WTC11 (cell line): Measurements from ENCODE around the gene ZBTB12. TPM values are rescaled to one million over a fixed set of nuclear protein-coding genes. Genes with fewer than 3 reads are reported as not detected.

ENCODE experiments used
- ATAC-seq: fragments of 200-7000 bp; cut with Tn5 transposase; 2 replicates; pipeline ENCODE4 v1.10.0; 2021; ENCODE audit warnings: mild to moderate bottlenecking, moderate library complexity
- CTCF ChIA-PET: fragments of 300-600 bp; sonication (Branson Sonifier 250); formaldehyde crosslinking; loops from one replicate; lab custom pipeline; 2021; ENCODE audit warnings: antibody characterized with exemption; lab: Charles Lee
- POLR2A ChIA-PET: fragments of 350-600 bp; sonication (Branson Sonifier 250); formaldehyde crosslinking; loops from one replicate; lab custom pipeline; 2021; ENCODE audit warnings: antibody characterized with exemption; lab: Charles Lee
- DNase-seq: peaks from one replicate; pipeline ENCODE4 v3.0.0; 2021; ENCODE audit warnings: low spot score
- H3K27ac Mint-ChIP-seq: 2 replicates; pipeline ENCODE4 v1.8.0; 2021; ENCODE audit warnings: mixed read lengths
- H3K27me3 Mint-ChIP-seq: 2 replicates; pipeline ENCODE4 v1.8.0; 2021; ENCODE audit warnings: low read depth, mild to moderate bottlenecking, moderate library complexity, mixed read lengths
- H3K36me3 Mint-ChIP-seq: 2 replicates; pipeline ENCODE4 v1.8.0; 2021; ENCODE audit warnings: mixed read lengths
- H3K4me1 Mint-ChIP-seq: 2 replicates; pipeline ENCODE4 v1.8.0; 2022; ENCODE audit warnings: mixed read lengths
- H3K4me3 Mint-ChIP-seq: 2 replicates; pipeline ENCODE4 v1.8.0; 2021; ENCODE audit warnings: mild to moderate bottlenecking, moderate library complexity, mixed read lengths
- H3K9me3 Mint-ChIP-seq: 2 replicates; pipeline ENCODE4 v1.8.0; 2021; ENCODE audit warnings: mixed read lengths
- AR ChIP-seq: fragments of 250-450 bp; sonication (Bioruptor Pico); IDR thresholded peaks from 2 replicates; pipeline ENCODE4 v1.9.0; 2021; ENCODE audit warnings: mild to moderate bottlenecking
- ATF2 ChIP-seq: sonication (generic); formaldehyde crosslinking; IDR thresholded peaks from 2 replicates; pipeline ENCODE4 v1.8.1; 2022; ENCODE audit warnings: low read depth, missing genetic modification reagents, borderline replicate concordance
- CDX4 ChIP-seq: fragments of 250-450 bp; sonication (Bioruptor Pico); IDR thresholded peaks from 2 replicates; pipeline ENCODE4 v1.9.0; 2021; ENCODE audit warnings: moderate library complexity, mild to moderate bottlenecking, inconsistent platforms, borderline replicate concordance
- CREM ChIP-seq: sonication (generic); formaldehyde crosslinking; IDR thresholded peaks from 2 replicates; pipeline ENCODE4 v1.8.1; 2022; ENCODE audit warnings: mild to moderate bottlenecking, missing genetic modification reagents, moderate library complexity
- CTCF ChIP-seq: fragments of 200-600 bp; IDR thresholded peaks from 2 replicates; pipeline ENCODE4 v1.8.0; 2022; ENCODE audit warnings: antibody characterized with exemption
- E2F1 ChIP-seq: sonication (generic); formaldehyde crosslinking; IDR thresholded peaks from 2 replicates; pipeline ENCODE4 v1.8.0; 2022; ENCODE audit warnings: mild to moderate bottlenecking, missing genetic modification reagents
- GRHL2 ChIP-seq: fragments of 250-450 bp; sonication (Bioruptor Pico); IDR thresholded peaks from 2 replicates; pipeline ENCODE4 v1.8.0; 2022; ENCODE audit warnings: mild to moderate bottlenecking, moderate library complexity; ENCODE audit not compliant: insufficient replicate concordance, severe bottlenecking
- HMGA2 ChIP-seq: fragments of 250-450 bp; sonication (Bioruptor Pico); IDR thresholded peaks from 2 replicates; pipeline ENCODE4 v1.4.0; 2021; ENCODE audit warnings: mild to moderate bottlenecking, moderate library complexity
- MAX ChIP-seq: sonication (generic); formaldehyde crosslinking; IDR thresholded peaks from 2 replicates; pipeline ENCODE4 v1.8.0; 2022; ENCODE audit warnings: mild to moderate bottlenecking, missing genetic modification reagents
- NFE2L1 ChIP-seq: sonication (generic); formaldehyde crosslinking; IDR thresholded peaks from 2 replicates; pipeline ENCODE4 v1.8.1; 2023; ENCODE audit warnings: missing genetic modification reagents
- NFYB ChIP-seq: sonication (generic); formaldehyde crosslinking; conservative IDR thresholded peaks from 2 replicates; pipeline ENCODE4 v1.8.0; 2022; ENCODE audit warnings: low read depth, missing genetic modification reagents
- NR1H2 ChIP-seq: sonication (generic); formaldehyde crosslinking; IDR thresholded peaks from 2 replicates; pipeline ENCODE4 v1.9.0; 2021; ENCODE audit warnings: mild to moderate bottlenecking, moderate library complexity, missing genetic modification reagents
- NR2C2 ChIP-seq: sonication (generic); formaldehyde crosslinking; IDR thresholded peaks from 2 replicates; pipeline ENCODE4 v1.8.0; 2022; ENCODE audit warnings: mild to moderate bottlenecking, missing genetic modification reagents
- SOX15 ChIP-seq: fragments of 250-450 bp; sonication (Bioruptor Pico); IDR thresholded peaks from 2 replicates; pipeline ENCODE4 v1.9.0; 2021; ENCODE audit warnings: mild to moderate bottlenecking
- TCF7 ChIP-seq: sonication (generic); formaldehyde crosslinking; IDR thresholded peaks from 2 replicates; pipeline ENCODE4 v1.8.0; 2022; ENCODE audit warnings: mild to moderate bottlenecking, low read depth, missing genetic modification reagents, moderate library complexity
- TEAD1 ChIP-seq: sonication (generic); formaldehyde crosslinking; IDR thresholded peaks from 2 replicates; pipeline ENCODE4 v1.8.0; 2022; ENCODE audit warnings: mild to moderate bottlenecking, missing genetic modification reagents
- ZNF263 ChIP-seq: sonication (generic); formaldehyde crosslinking; IDR thresholded peaks from 2 replicates; pipeline ENCODE4 v1.8.1; 2022; ENCODE audit warnings: low read depth, mild to moderate bottlenecking, moderate library complexity, missing genetic modification reagents
- ZNF281 ChIP-seq: sonication (generic); formaldehyde crosslinking; IDR thresholded peaks from 2 replicates; pipeline ENCODE4 v1.8.0; 2023; ENCODE audit warnings: mild to moderate bottlenecking, missing genetic modification reagents
- total RNA-seq: library from RNA; stranded (reverse); gene quantifications from 3 replicates; pipeline ENCODE4 v1.2.3, GENCODE V29; 2021

Gene ZBTB12
- total RNA-seq, 1 experiment from 2014 or later: 24.0 TPM

- no peak for TF ChIP-seq TEAD1 (CRISPR knock-in tag)
- TF ChIP-seq TCF7 (CRISPR knock-in tag): no peak
- no peak for TF ChIP-seq MAX (CRISPR knock-in tag)
- no peak for TF ChIP-seq NFE2L1 (CRISPR knock-in tag)
- no peak for TF ChIP-seq GRHL2
- no peak for TF ChIP-seq NR1H2
- no peak for TF ChIP-seq E2F1
These were observed 18.2 kb downstream of the ZBTB12 start (continued) for GRCh38 chr6:31883676-31884075.

GRCh38 chr6:31882344-31882743 is 19.5 kb downstream of the ZBTB12 start:
- ATAC-seq: no peak
- ChIA-PET POLR2A (interaction anchor here (0.6 kb wide), 1 partner anchor 191 kb away, joined by 3 read pairs; no protein-coding TSS in a partner anchor), CTCF (interaction anchor here (1.1 to 1.3 kb wide), 2 partner anchors 12 to 110 kb away, joined by 3 to 4 read pairs; no protein-coding TSS in a partner anchor)
- DNase-seq: no peak
- Mint-ChIP-seq H3K9me3 (no peaks in the 10 kb centered on the region), H3K4me3 (no peak overlapping the region), H3K4me1 (peaks cover 6% of the 10 kb centered on the region), H3K27me3 (no peaks in the 10 kb centered on the region), H3K36me3 (peaks cover 61% of the 10 kb centered on the region), H3K27ac (no peak overlapping the region)
- no peak for TF ChIP-seq SOX15 (CRISPR knock-in tag)
- TF ChIP-seq HMGA2 (CRISPR knock-in tag): no peak
- TF ChIP-seq AR (CRISPR knock-in tag): no peak
- TF ChIP-seq ZNF263 (CRISPR knock-in tag): no peak
- TF ChIP-seq ZNF281 (CRISPR knock-in tag): no peak
- no peak for TF ChIP-seq CTCF
- TF ChIP-seq NFYB (CRISPR knock-in tag): no peak
- no peak for TF ChIP-seq MAX (CRISPR knock-in tag)
- TF ChIP-seq NR2C2 (CRISPR knock-in tag): no peak
- TF ChIP-seq ATF2 (CRISPR knock-in tag): no peak
- no peak for TF ChIP-seq CREM
- TF ChIP-seq CDX4 (CRISPR knock-in tag): no peak
